Fibroblast of lung (primary cell): ENCODE measurements around the gene NCKAP5. TPM values are rescaled to one million over a fixed set of nuclear protein-coding genes. Genes with fewer than 3 reads are reported as not detected.

Experiments used
- DNase-seq, 2 donors: peaks; one replicate each; pipeline versions ENCODE4 v3.0.0 to v3.0.0-alpha.2; 2010; ENCODE audit warnings: low read depth in 2 of 2
- H2AFZ ChIP-seq: 2 replicates; pipeline ENCODE4 v1.5.1; 2012; ENCODE audit warnings: low read length, control low read depth, inconsistent platforms
- H3K27ac ChIP-seq: 2 replicates; pipeline ENCODE4 v1.5.1; 2011; ENCODE audit warnings: low read length, control low read depth; ENCODE audit not compliant: insufficient read depth
- H3K27me3 ChIP-seq: 2 replicates; pipeline ENCODE4 v1.5.1; 2011; ENCODE audit warnings: mild to moderate bottlenecking, low read length; ENCODE audit not compliant: control insufficient read depth, insufficient read depth
- H3K36me3 ChIP-seq: 2 replicates; pipeline ENCODE4 v1.5.1; 2011; ENCODE audit warnings: low read length; ENCODE audit not compliant: control insufficient read depth, insufficient read depth
- H3K4me1 ChIP-seq: 2 replicates; pipeline ENCODE4 v1.5.1; 2011; ENCODE audit warnings: low read length; ENCODE audit not compliant: control insufficient read depth, insufficient read depth; ENCODE audit errors: extremely low read depth
- H3K4me2 ChIP-seq: 2 replicates; pipeline ENCODE4 v1.5.1; 2011; ENCODE audit warnings: low read length, control low read depth; ENCODE audit not compliant: insufficient read depth; ENCODE audit errors: extremely low read depth
- H3K4me3 ChIP-seq, 4 experiments: fragments of 200-600 bp in 1 of 4; sonication (generic) in 1 of 4; replicated peaks in 1 of 4; 2 replicates each; pipeline ENCODE4 v1.5.1; 2011 to 2016; ENCODE audit warnings: low read length in 4 of 4, low read depth in 3 of 4, mild to moderate bottlenecking in 3 of 4, control low read depth in 2 of 4, inconsistent platforms in 1 of 4, mixed read lengths in 1 of 4; ENCODE audit not compliant: insufficient read depth in 1 of 4; ENCODE audit errors: control extremely low read depth in 1 of 4
- H3K79me2 ChIP-seq: 2 replicates; pipeline ENCODE4 v1.5.1; 2012; ENCODE audit warnings: mild to moderate bottlenecking, low read length, inconsistent platforms; ENCODE audit not compliant: control insufficient read depth, insufficient read depth
- H3K9ac ChIP-seq: 2 replicates; pipeline ENCODE4 v1.5.1; 2011; ENCODE audit warnings: mild to moderate bottlenecking, low read length, control low read depth; ENCODE audit not compliant: insufficient read depth
- H3K9me3 ChIP-seq: 2 replicates; pipeline ENCODE4 v1.5.1; 2012; ENCODE audit warnings: low read depth, low read length; ENCODE audit not compliant: control insufficient read depth, insufficient read depth
- H4K20me1 ChIP-seq: 2 replicates; pipeline ENCODE4 v1.5.1; 2011; ENCODE audit warnings: low read length; ENCODE audit not compliant: control insufficient read depth, insufficient read depth; ENCODE audit errors: extremely low read depth
- CTCF ChIP-seq, 2 donors: IDR thresholded peaks in 1 of 2; conservative IDR thresholded peaks in 1 of 2; 1 replicate in 1 of 2; 2 replicates in 1 of 2; pipeline ENCODE4 v1.5.1; 2011 to 2012; ENCODE audit warnings: low read length in 2 of 2, control low read depth in 1 of 2, inconsistent platforms in 1 of 2, low read depth in 1 of 2, mild to moderate bottlenecking in 1 of 2
- EZH2 ChIP-seq: IDR thresholded peaks from 2 replicates; pipeline ENCODE4 v1.5.1; 2012; ENCODE audit warnings: low read length, control low read depth, mild to moderate bottlenecking; ENCODE audit errors: missing control alignments
- polyA plus RNA-seq, 2 donors: library from polyadenylated mRNA; depleted of rRNA in 1 of 2; stranded (reverse) in 1 of 2; unstranded in 1 of 2; fragments of >200 nt; gene quantifications; 2 replicates each; pipeline ENCODE4 v1.2.1, GENCODE V29; 2011 to 2012; ENCODE audit warnings: missing spikeins in 1 of 2
- total RNA-seq: library from RNA; depleted of rRNA; stranded (reverse); fragments of >200 nt; gene quantifications from 2 replicates; pipeline ENCODE4 v1.2.1, GENCODE V29; 2014

Gene NCKAP5
- total and polyA plus RNA-seq, 2 donors (not counting 1 experiment from before 2014, with no cell fraction given): 2.6 to 6.2 TPM

DNA sequence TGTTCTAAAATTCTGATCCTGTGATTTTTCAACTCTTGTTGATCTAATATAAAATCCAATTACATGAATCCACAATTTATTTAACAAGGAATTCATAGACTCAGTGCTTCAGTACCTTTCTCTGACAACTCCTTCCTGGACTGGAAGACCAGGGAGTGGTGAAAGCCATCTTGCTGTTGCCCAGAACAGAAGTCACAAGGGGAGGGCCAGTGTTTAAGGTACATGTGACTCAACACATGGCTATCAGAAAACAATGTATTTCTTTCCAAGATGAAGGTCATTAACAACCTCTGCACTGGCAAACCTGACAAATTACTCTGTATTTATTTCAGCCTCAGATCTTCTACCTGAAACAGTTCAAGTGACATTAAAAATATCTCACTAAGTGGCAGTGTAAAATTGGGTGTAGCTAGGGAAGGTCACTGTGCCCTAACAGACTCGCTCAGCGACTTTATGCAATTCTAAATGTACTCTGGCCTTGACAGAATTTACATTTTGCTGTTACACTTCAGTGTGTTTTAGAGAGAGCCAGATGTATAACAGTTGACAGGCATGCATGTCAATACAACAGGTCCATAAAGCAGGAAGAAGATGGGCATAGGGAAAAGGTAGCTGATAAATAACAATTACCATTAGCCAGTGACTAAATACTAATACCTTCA, 75.4 kb downstream of the NCKAP5 start:
- Histone ChIP-seq H4K20me1 (no peaks in the 10 kb centered on the region), H3K9me3 (no peaks in the 10 kb centered on the region), H3K36me3 (no peaks in the 10 kb centered on the region), H3K4me2 (no peak overlapping the region), H3K4me1 (peaks cover 2% of the 10 kb centered on the region), H2AFZ (no peak overlapping the region), H3K9ac (no peak overlapping the region), H3K27ac (no peak overlapping the region), H3K79me2 (no peaks in the 10 kb centered on the region), H3K4me3 (no peak overlapping the region), H3K27me3 (no peaks in the 10 kb centered on the region)
- no peak for DNase-seq
- TF ChIP-seq EZH2 (no peak), CTCF (conservative IDR thresholded peaks at IDR 0.05 in 1 of 2, IDR thresholded peaks at IDR 0.05 in 1 of 2; ENCODE audit: low read depth in 1 of 2, low read length in 2 of 2) (no peak)

GRCh38 chr2:133490411-133490980, 77.8 kb downstream of the NCKAP5 start:
- Histone ChIP-seq H4K20me1 (no peaks in the 10 kb centered on the region), H3K36me3 (no peaks in the 10 kb centered on the region), H3K9ac (no peak overlapping the region), H3K4me2 (no peak overlapping the region), H3K79me2 (no peaks in the 10 kb centered on the region), H3K4me3 (no peak overlapping the region), H3K27ac (no peak overlapping the region), H3K4me1 (peaks cover 2% of the 10 kb centered on the region), H3K9me3 (no peaks in the 10 kb centered on the region), H2AFZ (no peak overlapping the region), H3K27me3 (no peaks in the 10 kb centered on the region)
- no peak for TF ChIP-seq CTCF (conservative IDR thresholded peaks at IDR 0.05 in 1 of 2, IDR thresholded peaks at IDR 0.05 in 1 of 2; ENCODE audit: low read depth in 1 of 2, low read length in 2 of 2)
- DNase-seq: no peak

GRCh38 chr2:133489641-133490410, 78.4 kb downstream of the NCKAP5 start:
- Histone ChIP-seq H3K9ac (no peak overlapping the region), H3K27me3 (no peaks in the 10 kb centered on the region), H3K9me3 (no peaks in the 10 kb centered on the region), H4K20me1 (no peaks in the 10 kb centered on the region), H3K4me3 (no peak overlapping the region), H3K4me1 (peaks cover 2% of the 10 kb centered on the region), H3K4me2 (no peak overlapping the region), H3K27ac (no peak overlapping the region), H3K36me3 (no peaks in the 10 kb centered on the region), H2AFZ (no peak overlapping the region), H3K79me2 (no peaks in the 10 kb centered on the region)
- no peak for TF ChIP-seq CTCF (conservative IDR thresholded peaks at IDR 0.05 in 1 of 2, IDR thresholded peaks at IDR 0.05 in 1 of 2; ENCODE audit: low read depth in 1 of 2, low read length in 2 of 2)
- no peak for TF ChIP-seq EZH2
- DNase-seq: peak; percentile 47 to 54
